ENCODE measurements around the gene OSBP. TPM values are rescaled to one million over a fixed set of nuclear protein-coding genes. Genes with fewer than 3 reads are reported as not detected.

Gene OSBP
- total and polyA plus RNA-seq, 2 donors (not counting 1 experiment from before 2014, with no cell fraction given): 12.6 to 40.2 TPM

GRCh38 chr11:59611570-59612565 is 3.7 kb downstream of the OSBP start:
- H3K9ac ChIP-seq (ENCODE audit: low read length): no peak overlapping the region

More at GRCh38 chr11:59611570-59612565, 3.7 kb downstream of the OSBP start:
- ATAC-seq (ENCODE audit: low read depth) (no peak), DNase-seq (no peak)
- Histone ChIP-seq H4K20me1 (ENCODE audit: control insufficient read depth, insufficient read depth, low read length, poor library complexity, severe bottlenecking) (peaks cover 78% of the 10 kb centered on the region), H3K4me2 (replicated peaks; ENCODE audit: low read depth, low read length, poor library complexity, severe bottlenecking) (no peak overlapping the region), H3K4me3 (ENCODE audit: control extremely low read depth in 1 of 5, extremely low read depth in 1 of 5, insufficient read depth in 1 of 5, low read depth in 2 of 5, low read length in 4 of 5) (no peak overlapping the region), H3K4me1 (ENCODE audit: control insufficient read depth in 2 of 2, insufficient read depth in 2 of 2, low read length in 2 of 2) (peaks cover 17 to 19% of the 10 kb centered on the region in 2 donors), H2AFZ (ENCODE audit: insufficient read depth, low read depth, low read length, poor library complexity, severe bottlenecking) (no peak overlapping the region), H3K9me3 (ENCODE audit: control extremely low read depth in 1 of 3, control insufficient read depth in 2 of 3, insufficient read depth in 1 of 3, low read length in 2 of 3) (no peaks in the 10 kb centered on the region), H3K79me2 (ENCODE audit: control insufficient read depth, insufficient read depth, low read length) (peaks cover 82% of the 10 kb centered on the region), H3K27ac (ENCODE audit: low read length in 2 of 2) (no peak overlapping the region), H3K27me3 (replicated peaks in 1 of 4; ENCODE audit: control extremely low read depth in 1 of 4, control insufficient read depth in 3 of 4, insufficient read depth in 4 of 4, low read length in 3 of 4) (no peaks in the 10 kb centered on the region), H3K36me3 (replicated peaks in 1 of 2; ENCODE audit: control extremely low read depth in 1 of 2, control insufficient read depth in 1 of 2, extremely low read depth in 1 of 2, insufficient read depth in 2 of 2, low read length in 1 of 2) (peaks cover 7 to 45% of the 10 kb centered on the region in 2 experiments)
- peaks cover 43% of the 10 kb centered on the region for H3K4me1 Mint-ChIP-seq
- 100% methylated on average over 3 of the region's 6 CpGs for WGBS (ENCODE audit: insufficient coverage)
- TF ChIP-seq EZH2 (IDR thresholded peaks at IDR 0.05; ENCODE audit: borderline replicate concordance, insufficient read depth, low read depth, low read length, poor library complexity, severe bottlenecking): no peak
- TF ChIP-seq CTCF (IDR thresholded peaks at IDR 0.05): no peak
- ChIA-PET POLR2A (interaction anchor here (0.6 kb wide), 2 partner anchors 202 to 1851 kb away, joined by 5 read pairs; no protein-coding TSS in a partner anchor), CTCF (interaction anchor here (0.6 to 1.0 kb wide), 4 partner anchors 8 to 75 kb away, joined by 3 to 4 read pairs (median 4); no protein-coding TSS in a partner anchor)
- no peak overlapping the region for H3K27ac Mint-ChIP-seq
- no peaks in the 10 kb centered on the region for H3K9me3 Mint-ChIP-seq (ENCODE audit: insufficient read depth)
- H3K4me3 Mint-ChIP-seq: no peak overlapping the region
- H3K27me3 Mint-ChIP-seq: no peaks in the 10 kb centered on the region
- intact Hi-C loops (cut with micrococcal nuclease): no loop called here

Measured in B cell (primary cell).